OCI-LY7 (cell line): ENCODE measurements around the gene TIMM10B. TPM values are rescaled to one million over a fixed set of nuclear protein-coding genes. Genes with fewer than 3 reads are reported as not detected.

Experiments used
- BruUV-seq: library from RNA; stranded (reverse); fragments of 400-500 nt; replicated peaks from 2 replicates; lab custom pipeline; 2021; lab: Mats Ljungman, UMichigan
- CTCF ChIA-PET: fragments of 300-600 bp; sonication (Branson Sonifier 250); formaldehyde crosslinking; loops from one replicate; lab custom pipeline; 2022; ENCODE audit warnings: antibody characterized with exemption; ENCODE audit not compliant: unreplicated experiment; lab: Charles Lee
- POLR2A ChIA-PET: fragments of 300-600 bp; sonication (Branson Sonifier 250); formaldehyde crosslinking; loops from one replicate; lab custom pipeline; 2022; ENCODE audit warnings: antibody characterized with exemption; lab: Charles Lee
- DNase-seq: peaks from one replicate; pipeline ENCODE4 v3.0.0-alpha.2; 2015; ENCODE audit warnings: low spot score
- H2AFZ ChIP-seq: fragments of 200-600 bp; sonication (generic), shearing (Covaris generic); 2 replicates; pipeline ENCODE4 v1.6.1; 2014; ENCODE audit warnings: mild to moderate bottlenecking, antibody characterized with exemption, low read length, moderate library complexity
- H3K27ac ChIP-seq: fragments of 200-600 bp; sonication (generic); 2 replicates; pipeline ENCODE4 v1.5.1; 2014; ENCODE audit warnings: mixed run types, low read depth, mild to moderate bottlenecking, moderate library complexity, low read length, inconsistent platforms; ENCODE audit not compliant: poor library complexity, severe bottlenecking
- H3K36me3 ChIP-seq: fragments of 200-600 bp; sonication (generic); 2 replicates; pipeline ENCODE4 v1.6.1; 2014; ENCODE audit warnings: mild to moderate bottlenecking, antibody characterized with exemption, low read length, moderate library complexity, mixed read lengths; ENCODE audit not compliant: insufficient read depth
- H3K4me1 ChIP-seq: fragments of 200-600 bp; sonication (generic); 2 replicates; pipeline ENCODE4 v1.5.1; 2014; ENCODE audit warnings: mild to moderate bottlenecking, low read length; ENCODE audit not compliant: insufficient read depth, poor library complexity, severe bottlenecking
- H3K4me2 ChIP-seq: fragments of 200-600 bp; sonication (generic); 2 replicates; pipeline ENCODE4 v1.6.1; 2014; ENCODE audit warnings: mild to moderate bottlenecking, low read length
- H3K4me3 ChIP-seq: fragments of 200-600 bp; sonication (generic); 2 replicates; pipeline ENCODE4 v1.5.1; 2014; ENCODE audit warnings: mild to moderate bottlenecking, low read depth, low read length; ENCODE audit not compliant: poor library complexity, severe bottlenecking
- H3K79me2 ChIP-seq: fragments of 200-600 bp; sonication (generic); 2 replicates; pipeline ENCODE4 v1.6.1; 2016; ENCODE audit warnings: low read depth, mild to moderate bottlenecking, low read length, moderate library complexity, mixed read lengths; ENCODE audit not compliant: insufficient read depth
- H3K9me2 ChIP-seq: fragments of 200-600 bp; sonication (generic); 2 replicates; pipeline ENCODE4 v1.6.1; 2016; ENCODE audit warnings: mild to moderate bottlenecking, low read length, mixed read lengths; ENCODE audit not compliant: insufficient read depth
- H3K9me3 ChIP-seq: fragments of 200-600 bp; sonication (generic); 2 replicates; pipeline ENCODE4 v1.6.1; 2014; ENCODE audit warnings: mild to moderate bottlenecking, mixed run types, low read length, mixed read lengths
- H4K20me1 ChIP-seq: fragments of 200-600 bp; sonication (generic); 2 replicates; pipeline ENCODE4 v1.6.1; 2014; ENCODE audit warnings: mild to moderate bottlenecking, antibody characterized with exemption, low read length, moderate library complexity, mixed read lengths; ENCODE audit not compliant: insufficient read depth
- EZH2phosphoT487 ChIP-seq: fragments of 200-600 bp; sonication (generic); IDR thresholded peaks from 2 replicates; pipeline ENCODE4 v1.6.1; 2018; ENCODE audit warnings: low read depth, borderline replicate concordance, mild to moderate bottlenecking, mixed run types, antibody characterized with exemption, low read length, moderate library complexity, mixed read lengths
- intact Hi-C: fragments of 100-400 bp; cut with micrococcal nuclease; formaldehyde crosslinking; loops from one replicate; pipeline ENCODE4 v1.10.0; 2022; ENCODE audit not compliant: unreplicated experiment
- total RNA-seq, 2 experiments: library from RNA; depleted of rRNA in 1 of 2; stranded (reverse); fragments of >200 nt in 1 of 2; shearing (Covaris generic) in 1 of 2; gene quantifications; 2 replicates each; pipeline ENCODE4 v1.2.3, GENCODE V29; 2014 to 2022
- TF ChIP-seq, protein P1 (sequence below): fragments of 200-600 bp; sonication (generic); conservative IDR thresholded peaks from 2 replicates; pipeline ENCODE4 v1.5.1; 2014; ENCODE audit warnings: mild to moderate bottlenecking, antibody characterized with exemption, low read length, moderate library complexity, mixed read lengths

Gene TIMM10B
- total RNA-seq, 2 experiments from 2014 or later = 43.7 to 54.6 TPM

DNA sequence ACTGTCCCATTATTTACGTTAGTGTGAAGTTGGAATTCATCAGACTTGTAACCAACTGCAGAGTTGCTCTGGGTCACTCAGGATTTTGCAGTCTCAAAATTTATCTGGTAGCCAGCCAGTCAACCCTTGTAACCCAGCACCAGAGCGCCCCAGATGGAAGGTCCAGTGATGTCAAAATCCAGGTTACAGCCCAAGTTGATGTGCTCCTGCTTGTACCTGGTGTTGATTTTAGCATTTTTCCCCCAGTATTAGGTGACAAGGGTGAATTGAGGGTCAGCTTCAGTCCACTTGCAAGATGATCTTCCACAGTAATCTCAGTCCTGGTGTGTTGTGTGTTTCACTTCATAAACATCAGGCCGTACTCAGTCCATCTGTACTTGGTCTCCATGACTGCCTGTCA lies 7.5 kb downstream of the TIMM10B start:
- Histone ChIP-seq H4K20me1 (no peaks in the 10 kb centered on the region; the same call in 1 of the 2 replicates), H3K9me2 (no peaks in the 10 kb centered on the region), H3K4me3 (no peak overlapping the region), H3K9me3 (no peaks in the 10 kb centered on the region), H3K79me2 (peaks cover under 1% of the 10 kb centered on the region; the same call in 1 of the 2 replicates), H3K27ac (no peak overlapping the region), H2AFZ (no peak overlapping the region), H3K4me1 (no peaks in the 10 kb centered on the region), H3K4me2 (no peak overlapping the region), H3K36me3 (peaks cover 86% of the 10 kb centered on the region)
- no peak for DNase-seq
- ChIA-PET POLR2A (no interaction called here), CTCF (interaction anchor here (1.0 kb wide), 1 partner anchor 110 kb away, joined by 3 read pairs; no protein-coding TSS in a partner anchor)
- intact Hi-C loops = no loop called here
- TF ChIP-seq, protein P1, sequence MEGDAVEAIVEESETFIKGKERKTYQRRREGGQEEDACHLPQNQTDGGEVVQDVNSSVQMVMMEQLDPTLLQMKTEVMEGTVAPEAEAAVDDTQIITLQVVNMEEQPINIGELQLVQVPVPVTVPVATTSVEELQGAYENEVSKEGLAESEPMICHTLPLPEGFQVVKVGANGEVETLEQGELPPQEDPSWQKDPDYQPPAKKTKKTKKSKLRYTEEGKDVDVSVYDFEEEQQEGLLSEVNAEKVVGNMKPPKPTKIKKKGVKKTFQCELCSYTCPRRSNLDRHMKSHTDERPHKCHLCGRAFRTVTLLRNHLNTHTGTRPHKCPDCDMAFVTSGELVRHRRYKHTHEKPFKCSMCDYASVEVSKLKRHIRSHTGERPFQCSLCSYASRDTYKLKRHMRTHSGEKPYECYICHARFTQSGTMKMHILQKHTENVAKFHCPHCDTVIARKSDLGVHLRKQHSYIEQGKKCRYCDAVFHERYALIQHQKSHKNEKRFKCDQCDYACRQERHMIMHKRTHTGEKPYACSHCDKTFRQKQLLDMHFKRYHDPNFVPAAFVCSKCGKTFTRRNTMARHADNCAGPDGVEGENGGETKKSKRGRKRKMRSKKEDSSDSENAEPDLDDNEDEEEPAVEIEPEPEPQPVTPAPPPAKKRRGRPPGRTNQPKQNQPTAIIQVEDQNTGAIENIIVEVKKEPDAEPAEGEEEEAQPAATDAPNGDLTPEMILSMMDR = no peak
- TF ChIP-seq EZH2phosphoT487 = no peak
- no TSS peak for BruUV-seq

DNA sequence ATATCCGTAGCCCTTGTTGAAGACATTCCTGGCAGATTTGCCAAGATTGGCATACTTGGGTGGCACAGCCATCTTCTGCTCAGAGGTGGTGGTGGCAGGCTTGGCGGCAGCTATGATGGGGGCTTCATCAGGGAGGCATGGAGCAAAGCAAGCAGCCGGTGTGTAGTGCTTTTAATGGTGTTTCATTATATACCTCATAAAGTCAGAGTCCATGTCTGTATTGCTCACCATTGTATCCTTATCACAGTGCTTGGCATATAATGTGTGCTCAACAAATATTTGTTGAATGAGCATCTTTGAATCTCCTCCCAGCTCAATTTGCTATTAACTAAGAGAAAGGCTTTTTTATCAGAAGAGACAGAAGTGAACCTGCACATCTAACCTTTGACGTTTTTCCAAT lies 8.0 kb downstream of the TIMM10B start:
- DNase-seq = no peak
- no peaks in the 10 kb centered on the region for H3K79me2 ChIP-seq
- no peak overlapping the region for H3K4me2 ChIP-seq
- H3K9me3 ChIP-seq = no peaks in the 10 kb centered on the region
- H3K27ac ChIP-seq = no peak overlapping the region
- no peaks in the 10 kb centered on the region for H3K4me1 ChIP-seq
- H3K4me3 ChIP-seq = no peak overlapping the region
- no peaks in the 10 kb centered on the region for H3K9me2 ChIP-seq
- BruUV-seq = no TSS peak
- H4K20me1 ChIP-seq = no peaks in the 10 kb centered on the region; the same call in 1 of the 2 replicates
- intact Hi-C loops = no loop called here
- H2AFZ ChIP-seq = no peak overlapping the region
- H3K36me3 ChIP-seq = peaks cover 84% of the 10 kb centered on the region
- TF ChIP-seq, protein P1 = no peak
- TF ChIP-seq EZH2phosphoT487 = no peak
- ChIA-PET POLR2A (interaction anchor here (0.6 kb wide), 1 partner anchor 12 kb away, joined by 3 read pairs; no protein-coding TSS in a partner anchor), CTCF (interaction anchor here (1.0 kb wide), 1 partner anchor 110 kb away, joined by 3 read pairs; no protein-coding TSS in a partner anchor)

DNA sequence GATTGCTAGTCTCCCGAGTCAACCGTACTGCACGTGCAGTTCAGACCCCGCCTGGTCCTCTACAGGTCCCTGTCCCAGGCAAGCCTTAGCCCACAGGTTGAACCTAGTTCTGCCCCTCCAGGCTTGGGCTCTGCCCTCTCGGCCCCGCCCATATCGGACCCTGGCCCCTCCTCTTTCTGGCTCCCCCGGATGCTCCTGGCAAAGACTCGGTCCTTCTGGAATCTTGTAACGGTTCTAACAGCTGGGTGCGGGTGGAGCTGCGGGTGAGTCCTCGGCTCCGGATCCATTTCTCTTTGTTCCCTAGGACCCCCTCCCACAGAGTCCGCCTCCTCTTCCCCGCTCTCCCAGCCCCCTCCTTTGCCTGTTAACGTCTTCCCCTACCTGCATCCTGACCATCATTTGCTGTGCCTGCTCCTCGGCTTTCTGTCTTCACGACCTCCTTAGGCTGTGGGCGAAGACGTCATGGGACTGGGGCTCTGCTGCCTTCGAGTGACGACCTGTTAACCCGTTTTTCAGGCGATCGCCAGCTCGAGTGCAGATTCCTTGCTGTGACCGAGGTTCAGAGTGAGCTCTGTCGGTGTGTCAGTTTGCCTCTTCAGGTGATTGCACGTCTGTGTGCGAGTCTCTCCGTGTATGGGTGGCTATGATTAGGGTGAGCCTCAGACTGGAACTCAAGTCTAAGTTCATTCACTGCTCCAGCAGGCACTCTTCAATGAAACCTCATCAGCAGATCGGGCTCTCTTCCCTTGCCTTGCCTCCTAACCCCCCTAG lies 16.0 kb downstream of the TIMM10B start, which contains the start of gene DNHD1:
Gene DNHD1 (plus strand): TSS at position 212 of the 771 bp plus-strand sequence. CDS start 936 bp downstream, outside the sequence.
- BruUV-seq = no TSS peak
- no peaks in the 10 kb centered on the region for H3K9me2 ChIP-seq
- no peaks in the 10 kb centered on the region; the same call in 1 of the 2 replicates for H4K20me1 ChIP-seq
- ChIA-PET POLR2A (interaction anchor here (0.8 to 1.3 kb wide), 2 partner anchors 15 to 28 kb away, joined by 4 to 5 read pairs; no protein-coding TSS in a partner anchor), CTCF (interaction anchor here (0.6 kb wide), 1 partner anchor 59 kb away, joined by 3 read pairs; no protein-coding TSS in a partner anchor)
- H3K79me2 ChIP-seq = no peaks in the 10 kb centered on the region
- no peak within 1 kb of the TSS for H3K27ac ChIP-seq
- no peaks in the 10 kb centered on the region for H3K9me3 ChIP-seq
- peaks cover 51% of the 10 kb centered on the region; the same call in 1 of the 2 replicates for H3K36me3 ChIP-seq
- intact Hi-C loops = no loop called here
- no peak within 1 kb of the TSS for H3K4me2 ChIP-seq
- TF ChIP-seq, protein P1 = no peak
- no peak for TF ChIP-seq EZH2phosphoT487
- no peak within 1 kb of the TSS for H2AFZ ChIP-seq
- no peak within 1 kb of the TSS for H3K4me3 ChIP-seq
- H3K4me1 ChIP-seq = no peaks in the 10 kb centered on the region
- DNase-seq = no peak
